Measurements from ENCODE around the gene SDR39U1.
A peak's percentile ranks its signal among the peaks of the same experiment; 100 is the strongest.

The SDR39U1 gene

DNA sequence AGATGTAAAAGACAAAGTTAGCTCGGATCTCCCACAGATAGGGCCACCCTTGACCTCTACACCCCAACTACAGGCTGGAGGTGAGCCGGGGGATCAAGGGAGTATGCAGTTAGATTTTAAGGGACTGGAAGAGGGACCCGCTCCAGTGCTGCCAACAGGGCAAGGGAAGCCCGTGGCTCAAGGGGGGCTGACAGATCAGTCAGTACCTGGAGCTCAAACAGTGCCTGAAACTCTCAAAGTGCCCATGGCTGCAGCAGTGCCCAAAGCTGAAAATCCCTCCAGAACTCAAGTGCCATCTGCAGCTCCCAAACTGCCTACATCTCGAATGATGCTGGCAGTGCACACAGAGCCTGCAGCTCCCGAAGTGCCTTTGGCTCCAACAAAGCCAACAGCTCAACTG lies 33.4 kb downstream of the SDR39U1 start:
- no peak for DNase-seq

DNA sequence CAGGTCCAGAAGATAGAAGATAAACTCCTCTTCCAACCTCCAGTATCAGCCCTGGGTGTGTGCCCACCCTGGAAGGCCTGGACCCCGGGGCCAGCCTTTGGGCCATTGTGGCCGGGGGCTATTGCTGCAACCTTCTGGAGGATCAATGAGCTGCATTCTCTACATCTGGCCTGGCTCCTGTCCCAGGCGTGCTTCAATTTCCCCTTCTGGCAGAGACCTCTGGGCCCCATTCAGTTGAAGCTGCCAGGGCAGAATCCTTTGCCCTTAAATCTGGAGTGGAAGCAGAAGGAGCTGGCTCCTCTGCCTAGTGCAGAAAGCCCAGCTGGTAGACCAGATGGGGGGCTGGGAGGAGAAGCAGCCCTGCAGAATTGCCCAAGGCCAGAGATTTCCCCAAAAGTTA lies 33.8 kb downstream of the SDR39U1 start:
- DNase-seq = no peak

DNA sequence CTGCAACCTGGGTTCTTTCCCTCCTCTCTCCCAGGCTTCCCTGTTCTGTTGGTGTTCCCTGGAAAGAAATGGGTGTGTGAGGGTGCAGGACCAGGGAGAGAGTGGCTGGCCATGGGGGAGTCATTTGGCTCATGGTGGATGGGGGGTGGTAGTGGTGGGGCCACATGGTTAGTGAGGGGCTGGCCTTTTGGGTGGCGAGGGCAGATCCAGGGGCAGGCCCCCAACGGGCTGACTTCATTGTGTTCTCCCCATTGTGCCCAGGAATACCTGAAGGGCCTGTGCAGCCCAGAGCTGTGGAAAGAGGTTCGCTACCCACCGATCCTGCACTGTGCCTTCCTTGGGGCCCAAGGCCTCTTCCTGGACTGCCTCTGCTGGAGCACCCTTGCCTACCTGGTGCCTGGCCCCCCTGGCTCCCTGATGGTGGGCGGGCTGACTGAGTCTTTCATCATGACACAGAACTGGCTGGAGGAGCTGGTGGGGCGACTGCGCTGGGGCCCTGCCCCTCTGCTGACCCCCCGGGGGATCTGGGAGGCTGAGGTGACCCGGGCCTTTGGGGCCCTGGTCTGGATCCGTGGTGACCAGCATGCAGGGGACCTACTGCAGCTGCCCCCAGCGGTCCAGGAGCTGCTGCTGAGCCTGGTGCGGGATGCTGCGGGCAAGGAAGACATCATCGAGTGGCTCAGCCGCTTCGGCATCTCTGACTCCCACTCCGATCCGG lies 34.8 kb downstream of the SDR39U1 start:
- no peak for DNase-seq

DNA sequence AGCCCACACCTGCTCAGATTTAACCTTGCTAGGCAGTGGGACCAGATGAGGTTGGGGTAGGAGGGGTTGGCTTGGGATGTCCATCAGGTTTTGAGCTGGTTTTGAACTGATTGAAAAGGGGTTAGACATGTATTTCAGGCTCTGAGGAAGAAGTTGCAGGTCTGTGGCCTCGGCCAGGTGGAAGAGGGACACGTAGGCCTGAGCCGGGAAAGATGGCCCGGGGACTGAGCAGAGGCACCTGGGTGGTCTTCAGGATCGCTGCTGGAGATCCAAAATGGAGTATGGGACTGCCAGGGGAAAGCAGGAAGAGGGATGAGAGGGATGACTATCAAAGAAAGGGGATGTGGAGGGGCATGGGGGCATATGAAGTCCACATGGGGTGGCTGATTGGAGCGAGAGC lies 36.2 kb downstream of the SDR39U1 start:
- DNase-seq = no peak

DNA sequence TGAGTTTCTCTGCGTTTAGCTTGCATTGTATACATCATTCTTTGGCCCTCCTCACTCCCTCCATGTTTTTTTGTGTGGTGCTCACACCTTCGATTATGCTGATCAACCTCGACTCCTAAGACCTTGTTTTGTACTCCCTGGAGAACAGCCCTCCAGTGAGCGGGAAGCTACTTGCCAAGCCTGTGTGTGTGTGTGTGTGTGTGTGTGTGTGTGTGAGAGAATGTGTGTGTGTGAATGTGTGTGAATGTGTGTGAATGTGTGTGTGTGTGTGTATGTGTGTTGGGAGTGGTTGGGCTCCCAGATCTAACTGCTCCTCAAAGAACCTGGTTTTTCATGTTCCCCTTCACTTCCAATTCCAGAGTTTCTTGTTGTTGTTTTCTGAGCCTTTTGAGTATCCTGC lies 37.8 kb downstream of the SDR39U1 start:
- no peak for DNase-seq

DNA sequence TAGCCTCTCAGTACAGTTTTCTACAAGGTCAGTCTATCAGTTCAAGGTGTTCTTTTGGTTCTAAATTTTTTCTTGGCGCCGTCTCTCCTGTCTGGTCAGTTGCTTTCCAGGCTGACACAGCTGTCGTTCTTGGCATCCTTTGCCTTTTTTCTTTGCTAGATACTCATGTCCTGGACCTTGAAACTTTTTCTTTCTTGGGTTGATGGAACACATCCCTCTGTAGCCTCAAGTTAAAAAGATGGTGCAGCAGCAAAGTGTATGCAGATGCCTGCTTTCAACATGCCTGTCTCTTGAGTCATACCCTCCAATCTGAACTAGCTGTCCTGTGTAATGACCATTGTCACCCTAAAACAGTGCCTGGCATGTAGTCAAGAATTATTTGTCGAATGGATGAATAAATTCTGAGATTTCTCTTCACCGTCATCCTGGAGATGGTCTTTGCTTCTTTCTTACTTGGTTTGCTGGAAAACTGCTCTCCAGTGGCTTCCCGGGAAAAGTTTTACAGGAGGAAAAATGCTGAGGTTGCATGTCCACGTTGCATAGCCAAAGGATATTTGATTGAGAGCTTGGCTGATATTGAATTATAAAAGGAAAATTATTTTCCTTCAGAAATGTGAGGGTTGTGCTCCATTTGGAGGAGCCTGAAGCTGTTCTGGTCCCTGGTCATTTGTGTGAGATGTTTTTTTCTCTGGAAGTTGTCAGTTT lies 39.1 kb downstream of the SDR39U1 start:
- peak in 1 of 14 donors; percentile 61 for DNase-seq

DNA sequence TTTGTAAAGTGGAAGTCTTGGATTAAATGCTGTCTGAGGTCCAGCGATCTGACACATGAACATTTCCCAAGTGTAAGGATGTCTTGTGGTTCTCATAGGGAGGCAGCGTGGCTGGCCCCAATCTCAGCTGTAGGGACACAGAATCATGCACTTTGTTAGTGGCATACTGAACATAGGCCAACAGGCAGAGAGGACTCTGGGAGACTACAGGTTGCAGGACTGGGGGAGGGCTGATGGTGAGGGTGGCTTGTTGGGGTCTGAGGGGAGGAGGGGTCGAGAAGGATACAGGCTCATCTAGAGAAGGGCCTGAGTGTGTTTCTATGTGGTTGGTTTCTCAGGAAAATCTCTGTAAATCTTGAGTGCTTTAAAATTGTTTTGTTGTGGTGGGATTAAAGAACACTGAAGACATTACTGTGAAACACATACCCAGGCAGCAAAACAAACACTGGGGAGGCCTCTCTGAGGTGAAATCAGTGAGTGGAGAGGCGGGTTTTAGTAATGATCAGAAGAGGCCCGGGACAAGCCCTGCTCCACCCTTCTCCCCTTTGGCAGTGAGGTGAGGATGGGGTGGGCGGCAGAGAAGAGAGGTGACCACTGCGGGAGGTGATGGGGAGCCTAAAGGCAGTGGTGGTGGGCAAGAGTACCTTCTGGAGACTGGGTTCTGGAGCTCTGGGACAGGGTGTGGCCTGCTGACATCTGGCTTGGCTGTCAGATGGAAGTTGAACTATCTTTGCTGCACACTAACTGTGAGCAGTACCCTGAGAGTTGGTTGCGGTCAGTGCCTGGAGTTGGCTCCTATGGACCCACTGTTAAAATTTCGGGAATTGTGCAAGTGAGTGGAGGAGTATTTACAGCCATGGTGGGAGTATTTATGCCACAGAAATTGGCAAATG lies 40.5 kb downstream of the SDR39U1 start:
- DNase-seq = peak in 1 of 14 donors; percentile 21

DNA sequence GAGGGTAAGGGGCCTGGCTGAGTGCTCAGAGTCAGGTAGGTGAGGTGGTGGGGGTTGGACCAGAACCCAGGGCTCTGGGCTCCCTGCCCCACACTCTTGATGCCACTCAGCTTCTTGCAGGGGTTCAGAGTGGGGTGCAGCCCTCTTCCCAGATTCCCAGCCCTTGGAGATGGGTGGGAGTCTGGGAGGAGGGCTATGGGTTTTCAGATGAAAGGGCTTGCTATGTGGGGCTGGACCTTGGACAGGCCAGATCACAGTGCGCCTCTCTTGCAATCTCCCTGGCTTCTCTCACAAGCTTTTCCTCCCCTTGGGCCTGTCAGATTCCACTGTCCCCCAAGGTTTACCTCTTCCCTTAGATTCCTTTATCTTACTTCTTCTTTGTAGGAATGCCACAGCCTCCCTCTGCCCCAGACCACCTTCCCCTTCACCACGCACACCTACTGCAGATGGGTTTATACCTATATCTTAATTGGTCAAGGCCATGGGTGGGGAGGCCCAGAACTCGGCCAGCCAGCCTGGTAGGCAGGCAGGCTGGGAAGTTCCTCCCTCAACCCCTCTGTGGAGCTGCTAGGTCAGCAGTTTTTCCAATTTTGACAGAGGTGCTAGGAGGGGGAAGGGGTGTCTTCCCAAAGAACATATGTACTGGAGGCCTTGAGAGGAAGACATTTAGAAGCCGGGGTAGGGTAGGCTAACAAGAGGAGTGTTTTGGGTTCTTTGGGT lies 42.4 kb downstream of the SDR39U1 start:
- peak in 1 of 14 donors; percentile 56 for DNase-seq

DNA sequence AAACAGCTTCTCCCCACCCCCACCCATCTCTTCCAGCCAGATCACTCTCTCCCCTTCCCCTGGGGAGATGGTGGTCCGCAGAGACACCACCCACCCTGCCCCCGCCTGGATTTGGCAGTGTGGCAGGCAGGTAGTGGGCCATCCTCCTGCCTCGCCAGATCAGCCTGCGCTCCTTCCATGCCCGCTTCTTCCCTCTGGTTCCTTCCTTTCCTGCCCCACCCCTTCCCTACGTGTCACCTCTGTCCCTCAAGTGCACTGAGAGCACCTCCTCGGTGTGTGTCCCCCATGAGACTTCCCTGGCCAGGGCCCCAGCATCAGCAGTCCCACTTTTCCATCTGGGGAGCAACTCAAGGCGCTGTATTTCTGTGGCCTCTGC lies 43.1 kb downstream of the SDR39U1 start:
- peak in 1 of 14 donors; percentile 55 for DNase-seq

DNA sequence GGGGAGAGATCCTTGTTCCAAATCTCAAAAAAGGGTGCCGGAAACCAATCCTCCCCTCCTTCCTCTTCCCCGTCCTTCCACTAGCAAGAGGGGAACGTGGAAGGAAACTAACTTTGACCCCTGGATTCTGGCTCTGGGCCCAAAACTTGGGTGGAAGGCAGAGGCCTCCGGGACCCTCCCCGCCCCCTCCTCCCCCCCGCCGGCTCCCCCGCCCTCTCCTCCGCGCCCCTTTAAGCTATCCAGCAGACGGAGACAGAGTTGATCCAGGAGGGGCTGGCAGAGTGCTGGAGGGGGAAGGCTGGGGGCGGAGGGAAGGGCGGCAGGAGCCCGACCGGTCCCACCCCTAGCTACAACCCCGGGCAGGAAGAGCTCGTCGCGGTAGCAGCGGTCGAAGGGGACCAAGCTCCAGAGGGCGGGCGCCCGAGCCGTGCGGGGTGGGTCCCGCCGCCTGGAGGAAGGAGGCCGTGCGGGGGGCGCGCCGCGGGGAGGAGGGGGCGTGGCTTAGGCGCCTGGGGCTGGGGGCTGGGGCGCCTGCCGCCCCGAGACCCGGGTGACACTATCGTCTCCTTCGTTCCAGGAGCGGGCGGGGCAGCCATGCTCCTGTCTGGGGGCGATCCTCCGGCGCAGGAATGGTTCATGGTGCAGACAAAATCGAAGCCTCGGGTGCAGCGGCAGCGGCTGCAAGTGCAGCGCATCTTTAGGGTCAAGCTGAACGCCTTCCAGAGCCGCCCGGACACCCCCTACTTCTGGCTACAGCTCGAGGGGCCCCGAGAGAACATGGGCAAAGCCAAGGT lies 43.7 kb downstream of the SDR39U1 start, which contains the start of gene NYNRIN:
TSS of gene NYNRIN (plus strand) at position 351 of the 794 bp plus-strand sequence. CDS start at position 595, 244 bp downstream.
- DNase-seq = peak in 2 of 14 donors; percentile 25 to 29

DNA sequence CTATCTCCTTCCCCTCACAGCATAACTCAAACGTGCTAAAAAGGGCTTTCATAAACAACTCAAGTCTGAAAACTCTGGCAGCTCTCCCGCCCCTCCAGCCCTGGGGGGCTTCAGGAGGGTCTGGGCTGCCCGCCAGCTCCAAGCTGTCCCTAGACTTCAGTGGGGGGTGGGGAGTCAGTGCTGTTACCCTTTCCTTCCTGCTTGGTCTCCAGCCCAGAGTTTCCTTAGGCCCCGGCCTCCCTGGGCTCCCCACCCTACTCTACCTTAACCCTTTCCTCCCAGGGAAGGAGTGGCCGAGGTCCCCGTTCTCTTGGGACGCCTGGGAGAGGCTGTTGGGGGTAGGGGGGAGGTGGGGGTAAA lies 44.3 kb downstream of the SDR39U1 start:
- no peak for DNase-seq

DNA sequence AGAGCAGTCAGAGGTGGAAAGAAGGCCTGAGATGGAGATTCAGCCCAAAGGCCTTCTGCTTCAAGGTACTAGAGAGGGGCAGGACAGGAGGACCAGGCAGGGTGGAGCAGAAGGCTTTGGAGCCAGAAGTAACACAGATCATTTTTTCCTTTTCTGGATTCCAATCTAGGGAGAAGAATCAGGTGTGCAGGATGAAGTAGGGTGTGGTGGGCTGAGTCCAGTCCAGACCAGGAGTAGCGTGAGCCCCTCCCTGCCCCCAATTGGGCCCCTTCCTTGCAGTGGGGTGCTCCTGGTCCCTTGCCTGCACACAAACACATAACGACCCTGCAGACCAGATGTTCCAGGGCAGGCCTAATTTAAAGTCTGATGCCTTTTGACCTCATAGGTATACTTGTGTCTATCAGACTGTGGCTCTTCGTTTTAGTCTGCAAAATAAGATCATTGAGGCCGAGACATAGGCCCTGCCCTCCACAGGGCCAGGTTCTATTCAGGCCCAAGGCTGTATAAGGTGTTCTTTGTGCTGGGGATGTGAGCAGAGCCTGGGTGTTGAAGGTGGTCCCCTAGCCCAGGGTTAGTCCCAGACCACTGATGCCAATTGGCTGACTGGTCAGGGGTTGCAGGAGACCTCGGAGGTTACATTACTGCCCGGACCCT lies 44.8 kb downstream of the SDR39U1 start:
- DNase-seq = no peak

DNA sequence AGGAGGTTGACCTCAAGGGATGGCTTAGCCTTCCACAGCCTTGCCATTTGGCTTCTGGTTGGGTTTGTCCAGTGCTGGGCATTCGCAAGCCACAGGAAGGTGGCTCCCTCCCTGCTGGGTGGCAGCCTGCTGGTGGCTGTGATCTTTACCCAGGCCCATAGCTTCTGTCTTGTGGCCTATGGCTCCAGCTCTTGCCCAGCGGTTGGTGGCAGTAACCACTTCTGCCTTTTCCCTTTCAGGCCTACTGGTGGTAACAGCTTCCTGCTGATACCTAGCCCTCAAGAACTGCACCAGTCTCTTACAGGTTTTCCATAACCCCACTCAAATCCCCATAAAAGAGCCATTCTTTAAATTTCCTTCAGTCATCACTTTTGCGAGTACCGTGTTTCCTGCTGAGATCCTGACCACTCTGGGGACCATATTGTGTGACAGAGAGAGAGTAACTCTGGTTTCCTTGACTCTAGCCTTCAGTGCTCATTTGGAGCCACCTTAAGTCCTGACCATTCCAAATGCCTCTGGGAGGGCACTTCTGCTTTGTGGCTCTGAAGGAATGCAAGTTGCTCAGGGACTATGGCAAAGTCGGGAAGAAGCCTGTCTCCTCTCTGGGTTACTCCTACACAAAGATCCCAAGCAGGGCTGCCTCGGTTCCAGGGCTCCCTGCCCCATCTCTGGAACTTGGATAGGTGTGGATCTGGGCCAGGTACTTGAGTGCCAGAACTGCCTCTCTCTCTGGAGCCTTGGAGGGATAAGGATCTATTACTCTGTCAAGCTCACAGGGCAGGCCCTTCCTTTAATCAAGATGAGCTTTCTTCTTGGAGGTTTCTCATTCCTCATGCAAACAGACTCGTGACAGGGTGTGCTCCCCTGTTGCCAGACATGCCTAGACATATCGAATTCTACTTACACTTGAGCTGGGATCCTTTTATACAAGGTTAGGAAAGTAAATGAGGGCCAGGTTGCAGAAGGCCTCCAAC lies 46.7 kb downstream of the SDR39U1 start:
- no peak for DNase-seq

DNA sequence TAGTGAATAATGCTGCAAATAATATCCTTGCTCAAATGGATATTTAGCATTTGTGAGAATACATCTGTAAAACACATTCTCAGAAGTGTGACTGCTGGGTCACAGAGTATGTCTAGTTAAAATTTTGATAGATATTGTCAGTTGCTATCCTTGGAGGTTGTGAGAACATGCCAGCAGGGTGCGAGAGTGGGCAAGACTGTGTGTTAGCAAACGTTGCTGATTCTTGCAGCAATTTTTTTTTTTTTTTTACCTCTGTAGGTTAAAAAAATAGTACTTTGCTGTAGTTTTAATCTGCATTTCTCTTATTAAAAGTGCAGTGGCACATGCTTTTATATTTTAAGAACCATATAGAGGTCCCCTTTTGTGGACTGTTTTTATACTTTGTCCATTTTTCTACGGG lies 48.3 kb downstream of the SDR39U1 start:
- no peak for DNase-seq

DNA sequence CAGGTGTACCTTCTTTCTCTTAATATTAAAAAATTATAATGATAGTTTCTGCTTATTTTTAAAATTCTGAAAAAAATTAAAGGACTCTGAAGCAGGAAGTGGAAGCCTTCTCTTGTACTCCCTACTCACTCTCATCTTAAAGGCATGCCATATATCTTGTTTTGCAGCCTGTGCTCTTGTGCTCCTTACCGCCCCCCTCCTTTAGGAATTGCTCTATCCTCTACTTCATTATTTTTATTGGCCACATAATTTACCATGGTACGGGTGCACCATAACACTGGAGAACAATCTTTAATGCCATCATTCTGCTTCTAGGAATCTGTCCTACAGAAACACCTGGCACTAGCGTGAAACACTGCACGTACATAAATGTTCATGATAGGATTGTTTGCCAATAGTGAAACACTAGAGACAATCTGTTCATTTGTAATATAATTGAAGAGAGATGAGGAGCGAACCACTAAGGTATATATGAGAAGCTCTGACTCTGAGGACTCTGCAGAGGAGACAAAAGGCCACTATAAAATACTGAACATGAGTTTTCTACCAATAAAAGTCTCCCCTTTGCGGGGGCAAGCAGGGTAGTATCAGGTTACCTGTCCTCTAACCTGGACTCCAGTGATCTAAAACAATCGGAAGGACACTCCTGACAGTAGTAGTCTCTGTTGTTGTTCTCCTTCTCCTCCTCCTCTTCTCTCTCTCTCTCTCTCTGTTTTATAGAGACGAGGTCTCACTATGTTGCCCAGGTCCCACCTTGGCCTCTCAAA lies 50.1 kb downstream of the SDR39U1 start:
- no peak for DNase-seq

DNA sequence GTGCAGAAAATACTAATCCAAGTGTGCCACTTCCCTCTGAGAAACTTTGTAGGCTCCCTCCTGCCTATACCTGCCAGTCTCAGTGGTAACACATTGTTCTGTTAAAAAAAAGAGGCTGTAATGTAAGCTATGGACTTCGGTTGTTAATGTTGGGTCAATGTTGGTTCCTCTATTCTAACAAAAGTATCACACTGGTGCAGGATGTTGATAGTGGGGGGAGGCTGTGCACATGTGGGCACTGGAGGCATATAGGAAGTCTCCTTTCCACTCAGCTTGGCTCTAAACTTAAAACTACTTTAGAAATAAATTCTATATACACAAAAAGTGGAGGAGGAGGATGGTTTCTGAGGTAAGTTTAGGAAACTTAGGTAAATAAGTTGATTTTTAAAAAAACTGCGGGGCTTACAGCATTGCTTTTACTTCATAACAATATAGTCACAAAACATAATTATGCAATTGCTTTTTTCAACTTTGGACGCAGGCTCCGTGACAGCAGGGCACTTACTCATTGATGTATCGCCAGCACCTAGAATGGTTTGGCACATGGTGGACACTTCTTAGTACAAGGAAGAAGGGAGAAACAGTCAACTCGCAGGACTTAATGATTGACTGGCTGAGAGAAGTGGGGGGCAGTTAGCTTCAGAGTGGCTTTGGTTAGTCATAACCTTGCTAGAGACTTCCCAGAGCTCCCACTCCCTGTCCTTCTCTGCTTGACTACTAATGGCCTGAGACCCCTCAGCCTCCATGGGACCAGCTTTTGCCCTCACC lies 51.7 kb downstream of the SDR39U1 start:
- no peak for DNase-seq

All from C1 segment of cervical spinal cord (tissue), 14 donors.